K562 (cell line): ENCODE results near the gene CHD1L. TPM values are rescaled to one million over a fixed set of nuclear protein-coding genes. Genes with fewer than 3 reads are reported as not detected.

Experiments
- ATAC-seq: fragments of 200-7000 bp; cut with Tn5 transposase; 3 replicates; pipeline ENCODE4 v1.9.1; 2020; ENCODE audit warnings: moderate library complexity
- BruUV-seq: library from RNA; stranded (reverse); fragments of 400-500 nt; replicated peaks from 2 replicates; lab custom pipeline; 2021; lab: Mats Ljungman, UMichigan
- CTCF ChIA-PET: fragments of 300-600 bp; formaldehyde crosslinking; extraction: SDS; loops from one replicate; lab custom pipeline; 2021; ENCODE audit warnings: low intra/inter-chr PET ratio; lab: Yijun Ruan, JAX
- POLR2A ChIA-PET: fragments of 300-600, 350-650 bp; sonication (Branson Sonifier 250); formaldehyde crosslinking; extraction: SDS; loops from one replicate; lab custom pipeline; 2021; ENCODE audit warnings: antibody characterized with exemption, inconsistent platforms; lab: Yijun Ruan, JAX
- DNase-seq, 4 experiments: peaks; one replicate each; pipeline versions ENCODE4 v3.0.0 to v3.0.0-alpha.2; 2011 to 2018; ENCODE audit warnings: low spot score in 3 of 4, mixed read lengths in 3 of 4; ENCODE audit errors: extremely low read depth in 1 of 4
- FAIRE-seq: peaks from 2 replicates; lab custom pipeline; 2011; peaks lifted over from hg19 to GRCh38; lab: Jason Lieb, UNC
- H2AFZ ChIP-seq: 2 replicates; pipeline ENCODE4 v1.6.0; 2011; ENCODE audit warnings: low read depth, low read length, control low read depth, inconsistent platforms
- H3K27ac ChIP-seq: fragments of 200-600 bp; 3 replicates; pipeline ENCODE4 v1.8.0; 2011; ENCODE audit warnings: low read depth, mild to moderate bottlenecking, control low read depth, inconsistent platforms, low read length, moderate library complexity, mixed read lengths; ENCODE audit errors: extremely low read depth
- H3K27me3 ChIP-seq, 2 experiments: fragments of 300-600 bp in 1 of 2; 2 replicates in 1 of 2; 3 replicates in 1 of 2; pipeline versions ENCODE4 v1.6.0 to v1.8.0; 2011; ENCODE audit warnings: inconsistent platforms in 2 of 2, low read length in 2 of 2, mild to moderate bottlenecking in 1 of 2, mixed read lengths in 1 of 2, moderate library complexity in 1 of 2; ENCODE audit not compliant: control insufficient read depth in 2 of 2, insufficient read depth in 2 of 2
- H3K36me3 ChIP-seq: fragments of 300-600 bp; 3 replicates; pipeline ENCODE4 v1.8.0; 2011; ENCODE audit warnings: mild to moderate bottlenecking, low read length, inconsistent platforms; ENCODE audit not compliant: control insufficient read depth, insufficient read depth
- H3K4me1 ChIP-seq, 2 experiments: fragments of 200-600 bp in 1 of 2; replicated peaks in 1 of 2; 2 replicates in 1 of 2; 3 replicates in 1 of 2; pipeline versions ENCODE4 v1.5.1 to v1.8.0; 2011; ENCODE audit warnings: inconsistent platforms in 2 of 2, low read length in 2 of 2, mild to moderate bottlenecking in 1 of 2, mixed read lengths in 1 of 2, moderate library complexity in 1 of 2; ENCODE audit not compliant: control insufficient read depth in 2 of 2, insufficient read depth in 2 of 2
- H3K4me2 ChIP-seq: 2 replicates; pipeline ENCODE4 v1.6.1; 2011; ENCODE audit warnings: low read length, control low read depth, inconsistent platforms, mixed read lengths; ENCODE audit not compliant: insufficient read depth
- H3K4me3 ChIP-seq: fragments of 200-600 bp; sonication (generic), shearing (Covaris generic); 2 replicates; pipeline ENCODE4 v1.5.1; 2016; ENCODE audit warnings: control low read depth, inconsistent platforms
- H3K79me2 ChIP-seq: fragments of 200-600 bp; 3 replicates; pipeline ENCODE4 v1.8.0; 2011; ENCODE audit warnings: low read length, inconsistent platforms; ENCODE audit not compliant: control insufficient read depth, insufficient read depth
- H3K9ac ChIP-seq, 2 experiments: 2 replicates each; pipeline versions ENCODE4 v1.6.0 to v1.6.1; 2011; ENCODE audit warnings: low read depth in 2 of 2, low read length in 2 of 2, control low read depth in 1 of 2, inconsistent platforms in 1 of 2, mild to moderate bottlenecking in 1 of 2, mixed read lengths in 1 of 2; ENCODE audit not compliant: insufficient read depth in 1 of 2
- H3K9me1 ChIP-seq: one replicate; pipeline ENCODE4 v1.6.0; 2011; ENCODE audit warnings: inconsistent platforms, mild to moderate bottlenecking, low read length, moderate library complexity; ENCODE audit not compliant: control insufficient read depth, insufficient read depth
- H3K9me3 ChIP-seq: replicated peaks from 2 replicates; pipeline ENCODE4 v1.5.1; 2011; ENCODE audit warnings: low read depth, low read length, inconsistent platforms; ENCODE audit not compliant: control insufficient read depth, insufficient read depth
- H4K20me1 ChIP-seq: replicated peaks from 2 replicates; pipeline ENCODE4 v1.6.1; 2011; ENCODE audit warnings: low read length, inconsistent platforms, mixed read lengths; ENCODE audit not compliant: control insufficient read depth, insufficient read depth
- BRF2 ChIP-seq: IDR thresholded peaks from 3 replicates; pipeline ENCODE4 v1.6.1; 2011; ENCODE audit warnings: borderline replicate concordance, mild to moderate bottlenecking; ENCODE audit not compliant: insufficient read length, insufficient read depth
- C11orf30 ChIP-seq: fragments of 450-650 bp; IDR thresholded peaks from 2 replicates; pipeline ENCODE4 v1.6.1; 2016; ENCODE audit warnings: low read depth, mild to moderate bottlenecking
- KLF1 ChIP-seq: fragments of 450-650 bp; IDR thresholded peaks from 2 replicates; pipeline ENCODE4 v1.6.1; 2016; ENCODE audit warnings: missing genetic modification characterization, missing compliant biosample characterization
- POLR2A ChIP-seq: fragments of 450-650 bp; conservative IDR thresholded peaks from 2 replicates; pipeline ENCODE4 v1.6.1; 2016
- SRSF3 ChIP-seq: fragments of 200-400 bp; formaldehyde crosslinking; IDR thresholded peaks from 2 replicates; pipeline ENCODE4 v1.6.1; 2016; ENCODE audit warnings: mild to moderate bottlenecking, low read length, moderate library complexity; ENCODE audit not compliant: insufficient read depth
- ZNF165 ChIP-seq: fragments of 250-450 bp; sonication (Bioruptor Pico); IDR thresholded peaks from 2 replicates; pipeline ENCODE4 v1.4.0; 2020; ENCODE audit warnings: borderline replicate concordance
- ZNF197 ChIP-seq: fragments of 200-800 bp; sonication (Bioruptor generic); IDR thresholded peaks from 2 replicates; pipeline ENCODE4 v1.6.1; 2016; ENCODE audit warnings: low read depth, missing genetic modification characterization, missing compliant biosample characterization
- ZNF407 ChIP-seq: fragments of 450-650 bp; IDR thresholded peaks from 2 replicates; pipeline ENCODE4 v1.6.1; 2016; ENCODE audit warnings: low read depth
- ZNF785 ChIP-seq: fragments of 250-450 bp; sonication (Bioruptor Pico); IDR thresholded peaks from 2 replicates; pipeline ENCODE4 v1.4.0; 2020; ENCODE audit warnings: mild to moderate bottlenecking
- WGBS: fragments of 100-300 bp; shearing (Covaris generic); methylation state at CpG from one replicate; pipeline ENCODE4 v1.1.6; 2016; ENCODE audit warnings: low coverage, mixed read lengths; ENCODE audit not compliant: insufficient coverage; ENCODE audit errors: missing lambda C conversion rate; 5-methylcytosine and 5-hydroxymethylcytosine counted together
- in situ Hi-C: fragments of 300-500 bp; cut with MboI; formaldehyde crosslinking; loops from 4 replicates; pipeline ENCODE4 v1.15.0; 2018; ENCODE audit warnings: inconsistent platforms, mixed read lengths
- intact Hi-C: fragments of 100-400 bp; cut with micrococcal nuclease; formaldehyde crosslinking; loops from 2 replicates; pipeline ENCODE4 v1.14.2; 2022
- polyA plus RNA-seq, 8 experiments: library from polyadenylated mRNA; depleted of rRNA in 4 of 8; stranded (reverse) in 5 of 8; unstranded in 3 of 8; fragments of >200 nt; fragmentation: Nextera tagmentation in 2 of 8; fragmentation: Illumina TruSeq in 1 of 8; extraction: Ambion mirVana in 2 of 8; extraction: Trizol in 1 of 8; gene quantifications; 2 replicates each; pipeline versions ENCODE4 v1.2.1 to v1.2.3, GENCODE V29; 2011 to 2014; ENCODE audit warnings: inconsistent platforms in 1 of 8, missing spikeins in 1 of 8
- total RNA-seq, 7 experiments: library from RNA; depleted of rRNA in 6 of 7; stranded (reverse); fragments of >200 nt in 6 of 7; fragmentation: Illumina TruSeq in 2 of 7; extraction: Trizol in 2 of 7; gene quantifications; 2 replicates each; pipeline versions ENCODE4 v1.2.1 to v1.2.3, GENCODE V29; 2011 to 2021; ENCODE audit warnings: low replicate concordance in 1 of 7

Gene CHD1L
- total and polyA plus RNA-seq, 9 of the 15 experiments (the other 6 are each of a cell fraction or from before 2014, with no cell fraction given), result 25.0 to 93.3 (median 59.1) TPM

- TF ChIP-seq ZNF785 (CRISPR knock-in tag), result no peak
- TF ChIP-seq, all 486 proteins: peak for 0
Measured at GRCh38 chr1:147238053-147238902, 4.2 kb upstream of the CHD1L start (continued).

- BruUV-seq, result no TSS peak
- Histone ChIP-seq H3K36me3 (0 out of 3 replicates have a peak, but pooled peaks cover 5% of the 10 kb centered on the region), H3K79me2 (peaks cover 17% of the 10 kb centered on the region), H4K20me1 (no peaks in the 10 kb centered on the region), H3K9me1 (no peaks in the 10 kb centered on the region), H3K4me2 (no peak overlapping the region), H3K27ac (no peak overlapping the region), H3K9ac (no peak overlapping the region), H3K27me3 (no peaks in the 10 kb centered on the region), H3K9me3 (peaks cover 9% of the 10 kb centered on the region), H3K4me1 (peaks cover 0 to 7% of the 10 kb centered on the region in 2 experiments; a peak in 3 of 5 replicates), H3K4me3 (no peak overlapping the region), H2AFZ (no peak overlapping the region)
- FAIRE-seq (no peak), ATAC-seq (no peak), DNase-seq (no peak)
- POLR2A ChIA-PET, result no interaction called here
- CTCF ChIA-PET, result no interaction called here
- in situ Hi-C loops, result no loop called here
- 31% methylated on average over 11 of the region's 11 CpGs for WGBS
- intact Hi-C loops, result no loop called here
- TF ChIP-seq ZNF165 (no peak), ZNF197 (CRISPR knock-in tag) (no peak), KLF1 (tag) (no peak), SRSF3 (no peak), C11orf30 (no peak), BRF2 (no peak), ZNF407 (no peak), POLR2A (no peak)
Measured at GRCh38 chr1:147238925-147239820, 3.3 kb upstream of the CHD1L start.
